Heart right ventricle (tissue), 16 donors: ENCODE measurements around the gene RBBP5. TPM values are rescaled to one million over a fixed set of nuclear protein-coding genes. Genes with fewer than 3 reads are reported as not detected.

ENCODE experiments used
- ATAC-seq, 8 donors: fragments of 200-7000 bp; cut with Tn5 transposase; one replicate each; pipeline ENCODE4 v1.9.1; 2020; ENCODE audit warnings: mild to moderate bottlenecking in 8 of 8, moderate library complexity in 8 of 8, moderate number of reproducible peaks in 1 of 8
- DNase-seq, 2 donors: peaks; one replicate each; pipeline ENCODE4 v3.0.0-alpha.2; 2020
- H3K27ac ChIP-seq, 10 donors: fragments of 200-600 bp; sonication (generic) in 2 of 10; one replicate each; pipeline versions ENCODE4 v1.5.0 to v1.8.0; 2020 to 2022; ENCODE audit warnings: mild to moderate bottlenecking in 3 of 10
- H3K27me3 ChIP-seq, 7 donors: fragments of 200-600 bp; one replicate each; pipeline ENCODE4 v1.8.0; 2021 to 2022; ENCODE audit warnings: mild to moderate bottlenecking in 2 of 7
- H3K36me3 ChIP-seq, 9 donors: fragments of 200-600 bp; sonication (generic) in 1 of 9; one replicate each; pipeline versions ENCODE4 v1.5.0 to v1.8.0; 2020 to 2022; ENCODE audit warnings: mild to moderate bottlenecking in 2 of 9
- H3K4me1 ChIP-seq, 9 donors: fragments of 200-600 bp; sonication (generic) in 1 of 9; one replicate each; pipeline versions ENCODE4 v1.5.0 to v1.8.0; 2020 to 2022; ENCODE audit warnings: mild to moderate bottlenecking in 4 of 9
- H3K4me3 ChIP-seq, 10 donors: fragments of 200-600 bp; sonication (generic) in 2 of 10; one replicate each; pipeline versions ENCODE4 v1.5.0 to v1.8.0; 2020 to 2022; ENCODE audit warnings: mild to moderate bottlenecking in 7 of 10, moderate library complexity in 2 of 10
- H3K9me3 ChIP-seq, 11 donors: fragments of 200-600 bp in 10 of 11; sonication (generic) in 2 of 11; one replicate each; pipeline versions ENCODE4 v1.5.0 to v1.8.0; 2013 to 2022; ENCODE audit warnings: mild to moderate bottlenecking in 2 of 11, control low read depth in 1 of 11, moderate library complexity in 1 of 11
- CTCF ChIP-seq, 9 donors: fragments of 200-600 bp; sonication (generic) in 2 of 9; IDR thresholded peaks; one replicate each; pipeline versions ENCODE4 v1.5.0 to v1.8.0; 2021 to 2022; ENCODE audit warnings: antibody characterized with exemption in 9 of 9, mild to moderate bottlenecking in 5 of 9, moderate library complexity in 1 of 9
- WGBS, 2 donors: extraction: QIAGEN DNeasy Blood & Tissue Kit; methylation state at CpG; one replicate each; pipeline ENCODE4 v1.1.7; 2013; ENCODE audit warnings: inconsistent platforms in 1 of 2; 5-methylcytosine and 5-hydroxymethylcytosine counted together
- intact Hi-C, 10 donors: fragments of 100-400 bp; cut with DNase I; formaldehyde crosslinking; loops; one replicate each; pipeline versions ENCODE4 v1.11.1 to v1.14.2; 2022
- polyA plus RNA-seq, 2 donors: library from polyadenylated mRNA; stranded (reverse); fragments of 200-250 nt; gene quantifications; one replicate each; pipeline ENCODE4 v1.2.3, GENCODE V29; 2013
- total RNA-seq, 10 donors: library from RNA; stranded (reverse); fragmentation: NEBNext Ultra II Directional in 3 of 10; extraction: Animal tissue kit (Norgen Biotek cat#: 25700) in 3 of 10; gene quantifications; one replicate each; pipeline versions ENCODE4 v1.2.1 to v1.2.4, GENCODE V29; 2021 to 2023
- donor health status: Arrhythmogenic right ventricular cardiomyopathy.
- donor health status: ischemic (EF 13 %, LVEDD 7.1; RV severe dilation, severe dysfunction).
- donor health status: healthy with polysubstance abuse.
- donor health status: DM: no; HTN: yes; CAD: no.
- donor health status: DM: no; HTN: no; CAD: no.
- donor health status: ischemic (EF 25% LVEDD 6.9; RV normal size, moderate dysfunction).
- donor health status: ischemic (EF 25% LVEDD 5.7; RV mildly dilated, moderate dysfunction).
- donor health status: healthy.
- donor health status: DM: yes; HTN: yes; CAD: no.
- donor health status: Ischemic cardiomyopathy.
- donor health status: ischemic (EF 35%, LVEDD 5.7; RV mildly dilated, moderate dysfunction).
- donor health status: nonischemic (EF 11% LVEDD 7.7; RV severe dilation, severe dysfunction).
- donor health status: DM: yes; HTN: yes; CAD: no.
- donor health status: PGD.
- donor health status: ischemic (EF 29% LVEDD 5.4; RV normal size, mild dysfunction).
- donor health status: nonischemic (EF 23%, LVEDD 6.1; RV moderate dilation, normal function).

RBBP5 gene
- total and polyA plus RNA-seq, 12 donors = 3.4 to 12.4 (median 9.0) TPM

GRCh38 chr1:205041001-205041715 lies 80.6 kb downstream of the RBBP5 start:
- TF ChIP-seq CTCF (IDR thresholded peaks at IDR 0.05) = no peak
- H3K4me3 ChIP-seq = no peak overlapping the region
- ATAC-seq = no peak
- H3K4me1 ChIP-seq = peaks cover 0 to 10% (median 0%) of the 10 kb centered on the region in 9 donors
- intact Hi-C loops = no loop called here
- no peaks in the 10 kb centered on the region for H3K9me3 ChIP-seq
- H3K27me3 ChIP-seq = peaks cover 14 to 54% (median 50%) of the 10 kb centered on the region in 7 donors
- 30% methylated on average over 4 of the region's 4 CpGs for WGBS, 2 donors
- H3K36me3 ChIP-seq = no peaks in the 10 kb centered on the region
- H3K27ac ChIP-seq = no peak overlapping the region
- DNase-seq = no peak

- no peak for ATAC-seq
- H3K36me3 ChIP-seq = no peaks in the 10 kb centered on the region
- no peak overlapping the region for H3K27ac ChIP-seq
- no peak overlapping the region for H3K4me3 ChIP-seq
- peaks cover 8 to 25% (median 21%) of the 10 kb centered on the region in 7 donors for H3K27me3 ChIP-seq
- H3K4me1 ChIP-seq = peaks cover 0 to 7% (median 0%) of the 10 kb centered on the region in 9 donors
- no peaks in the 10 kb centered on the region for H3K9me3 ChIP-seq
- TF ChIP-seq CTCF (IDR thresholded peaks at IDR 0.05) = no peak
- WGBS, 2 donors = 77 to 83% methylated on average over 6 of the region's 6 CpGs
- intact Hi-C loops = no loop called here
- no peak for DNase-seq
Observed at GRCh38 chr1:205038132-205038786, 83.5 kb downstream of the RBBP5 start.

- intact Hi-C loops = no loop called here
- Histone ChIP-seq H3K36me3 (no peaks in the 10 kb centered on the region), H3K27ac (no peak overlapping the region), H3K27me3 (peaks cover 3 to 19% (median 16%) of the 10 kb centered on the region in 7 donors), H3K4me1 (peaks cover 0 to under 1% (median 0%) of the 10 kb centered on the region in 9 donors), H3K4me3 (no peak overlapping the region), H3K9me3 (no peaks in the 10 kb centered on the region)
- TF ChIP-seq CTCF (IDR thresholded peaks at IDR 0.05) = no peak
- ATAC-seq = no peak
- WGBS, 2 donors = 85 to 89% methylated on average over 9 of the region's 9 CpGs
- DNase-seq = no peak
Observed at GRCh38 chr1:205037539-205037938, 84.2 kb downstream of the RBBP5 start.

Other genes starting within 250 kb of the RBBP5 start
- gene CNTN2, start 78.8 kb downstream of the RBBP5 start, total RNA-seq = under 1 TPM in 7 of 10 donors, not detected in 3; 0.04 to 0.72 (median 0.25) TPM
- gene CNTN2, start 78.8 kb downstream of the RBBP5 start, polyA plus RNA-seq = under 1 TPM; 0.13 to 0.73 TPM
- 1 to 10 TPM; 1.6 to 3.8 (median 2.1) TPM for gene TMEM81, start 37.5 kb downstream of the RBBP5 start, total RNA-seq
- gene TMEM81, start 37.5 kb downstream of the RBBP5 start, polyA plus RNA-seq = 1 to 10 TPM; 2.7 to 3.4 TPM
- gene DSTYK, start 89.7 kb upstream of the RBBP5 start, total RNA-seq = 1 to 10 TPM; 5.7 to 9.5 (median 8.0) TPM
- 1 to 10 TPM; 2.6 to 3.2 TPM for gene DSTYK, start 89.7 kb upstream of the RBBP5 start, polyA plus RNA-seq
- 1 to 10 TPM in 9 of 10 donors, under 1 TPM in 1; 0.62 to 2.6 (median 1.8) TPM for gene TMCC2, start 106.0 kb upstream of the RBBP5 start, total RNA-seq
- gene TMCC2, start 106.0 kb upstream of the RBBP5 start, polyA plus RNA-seq = 1 to 10 TPM; 1.1 to 1.8 TPM
- gene NUAK2, start 199.8 kb upstream of the RBBP5 start, total RNA-seq = 1 to 10 TPM in 2 of 10 donors, under 1 TPM in 8; 0.25 to 3.1 (median 0.56) TPM
- gene NUAK2, start 199.8 kb upstream of the RBBP5 start, polyA plus RNA-seq = under 1 TPM; 0.29 to 0.45 TPM
- gene KLHDC8A, start 234.9 kb upstream of the RBBP5 start, total RNA-seq = under 1 TPM in 1 of 10 donors, not detected in 9; 0.16 TPM
- under 1 TPM in 1 of 2 donors, not detected in 1; 0.15 TPM for gene KLHDC8A, start 234.9 kb upstream of the RBBP5 start, polyA plus RNA-seq